Thyroid gland (tissue), 4 donors: ENCODE data around the gene SOX30.

Experiments used
- CTCF ChIP-seq, 6 experiments: fragments of 200-600 bp in 3 of 6; fragments of 450-650 bp in 3 of 6; sonication (generic) in 3 of 6; IDR thresholded peaks; one replicate each; pipeline ENCODE4 v1.5.1; 2016 to 2019; ENCODE audit warnings: antibody characterized with exemption in 6 of 6, mild to moderate bottlenecking in 2 of 6, inconsistent platforms in 1 of 6, moderate library complexity in 1 of 6
- POLR2A ChIP-seq, 2 donors: fragments of 450-650 bp; IDR thresholded peaks; one replicate each; pipeline ENCODE4 v1.6.1; 2017; ENCODE audit warnings: antibody characterized with exemption in 2 of 2, mild to moderate bottlenecking in 2 of 2, moderate library complexity in 1 of 2

DNA sequence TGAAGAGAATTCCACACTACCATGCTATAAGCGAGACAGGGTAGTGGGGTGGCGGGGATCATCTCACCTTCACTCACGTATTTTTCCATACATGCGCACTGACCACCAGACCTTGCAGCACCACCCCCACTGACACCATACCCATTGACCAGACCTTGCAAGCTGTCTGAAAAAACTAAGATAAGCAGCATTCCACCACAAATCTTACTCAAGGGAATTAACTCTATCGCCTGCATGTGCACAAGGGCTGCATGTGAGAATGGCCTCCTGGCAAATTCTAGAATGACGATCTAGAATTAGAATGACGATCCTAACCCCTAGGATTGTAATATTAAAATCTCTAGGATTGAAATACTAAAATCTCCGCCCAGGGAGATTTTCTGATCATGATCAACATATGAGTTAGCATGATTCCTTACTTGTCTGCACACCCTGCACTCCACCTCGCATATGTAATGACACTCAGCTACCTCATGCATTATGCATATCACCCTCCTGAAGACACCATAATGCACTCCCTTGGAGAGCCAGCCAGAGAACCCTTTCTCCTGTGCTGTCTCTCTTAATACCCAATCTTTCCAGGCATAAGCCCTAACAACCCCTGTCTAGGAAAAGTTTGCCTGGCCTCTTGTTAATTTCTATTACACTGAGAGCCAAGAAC lies 11.7 kb downstream of the SOX30 start:
- TF ChIP-seq CTCF (IDR thresholded peaks at IDR 0.05), result no peak
- no peak for TF ChIP-seq POLR2A (IDR thresholded peaks at IDR 0.05)
